SK-N-SH (cell line): Measurements from ENCODE around the gene FBXW5. TPM values are rescaled to one million over a fixed set of nuclear protein-coding genes. Genes with fewer than 3 reads are reported as not detected.

Experiments used
- CTCF ChIA-PET: fragments of 300-600, 350-600 bp; formaldehyde crosslinking; extraction: SDS; loops from one replicate; lab custom pipeline; 2021; lab: Yijun Ruan, JAX
- POLR2A ChIA-PET: fragments of 350-600 bp; sonication (Branson Sonifier 250); formaldehyde crosslinking; extraction: SDS; loops from one replicate; lab custom pipeline; 2020; ENCODE audit warnings: antibody characterized with exemption, inconsistent platforms; lab: Yijun Ruan, JAX
- DNase-seq: peaks from one replicate; pipeline ENCODE4 v3.0.0; 2012
- H2AFZ ChIP-seq: fragments of 200-600 bp; sonication (generic); 2 replicates; pipeline ENCODE4 v1.8.1; 2016; ENCODE audit warnings: antibody characterized with exemption, mild to moderate bottlenecking, low read depth
- H3F3A ChIP-seq: fragments of 200-600 bp; sonication (generic); replicated peaks from 2 replicates; pipeline ENCODE3; 2016; ENCODE audit warnings: antibody characterized with exemption, mild to moderate bottlenecking; ENCODE audit not compliant: insufficient read depth
- H3K27ac ChIP-seq, 2 experiments: fragments of 200-500 bp in 1 of 2; fragments of 200-600 bp in 1 of 2; sonication (Bioruptor generic) in 1 of 2; sonication (generic), shearing (Covaris generic) in 1 of 2; 2 replicates each; pipeline versions ENCODE4 v1.5.1 to v1.6.1; 2014 to 2016; ENCODE audit warnings: low read depth in 2 of 2, inconsistent platforms in 1 of 2, low read length in 1 of 2, mild to moderate bottlenecking in 1 of 2, mixed read lengths in 1 of 2
- H3K27me3 ChIP-seq: fragments of 200-600 bp; sonication (generic), shearing (Covaris generic); 2 replicates; pipeline ENCODE4 v1.6.1; 2016; ENCODE audit warnings: mixed run types; ENCODE audit not compliant: insufficient read depth
- H3K36me3 ChIP-seq, 2 experiments: fragments of 200-500 bp in 1 of 2; fragments of 200-600 bp in 1 of 2; sonication (Bioruptor generic) in 1 of 2; sonication (generic) in 1 of 2; replicated peaks in 1 of 2; 2 replicates each; pipeline versions ENCODE3 to v1.5.1; 2014 to 2016; ENCODE audit warnings: low read length in 1 of 2, mild to moderate bottlenecking in 1 of 2; ENCODE audit not compliant: insufficient read depth in 2 of 2, control insufficient read depth in 1 of 2
- H3K4me1 ChIP-seq, 2 experiments: fragments of 200-500 bp in 1 of 2; fragments of 200-600 bp in 1 of 2; sonication (Bioruptor generic) in 1 of 2; sonication (generic), shearing (Covaris generic) in 1 of 2; 2 replicates each; pipeline versions ENCODE4 v1.5.1 to v1.6.1; 2014 to 2016; ENCODE audit warnings: low read depth in 1 of 2, low read length in 1 of 2, mixed run types in 1 of 2; ENCODE audit not compliant: insufficient read depth in 2 of 2, control insufficient read depth in 1 of 2
- H3K4me2 ChIP-seq: fragments of 200-600 bp; sonication (generic), shearing (Covaris generic); 2 replicates; pipeline ENCODE4 v1.6.1; 2017; ENCODE audit warnings: mixed run types
- H3K4me3 ChIP-seq, 2 experiments: fragments of 200-500 bp in 1 of 2; fragments of 200-600 bp in 1 of 2; sonication (Bioruptor generic) in 1 of 2; sonication (generic), shearing (Covaris generic) in 1 of 2; 2 replicates each; pipeline versions ENCODE4 v1.5.1 to v1.8.1; 2014 to 2016; ENCODE audit warnings: low read depth in 2 of 2, inconsistent platforms in 1 of 2, low read length in 1 of 2, mild to moderate bottlenecking in 1 of 2, mixed read lengths in 1 of 2, moderate library complexity in 1 of 2
- H3K79me2 ChIP-seq: fragments of 200-600 bp; sonication (generic); 2 replicates; pipeline ENCODE4 v1.8.1; 2017; ENCODE audit warnings: mild to moderate bottlenecking; ENCODE audit not compliant: insufficient read depth
- H3K9ac ChIP-seq: fragments of 200-600 bp; sonication (generic); 2 replicates; pipeline ENCODE4 v1.6.1; 2017; ENCODE audit warnings: mixed run types
- H3K9me2 ChIP-seq: fragments of 200-600 bp; sonication (generic); 2 replicates; pipeline ENCODE4 v1.6.1; 2017; ENCODE audit warnings: mixed run types
- H3K9me3 ChIP-seq: fragments of 200-600 bp; sonication (generic); 2 replicates; pipeline ENCODE4 v1.6.1; 2017; ENCODE audit warnings: mixed run types, mild to moderate bottlenecking, moderate library complexity
- H4K20me1 ChIP-seq: fragments of 200-600 bp; sonication (generic); 2 replicates; pipeline ENCODE4 v1.6.1; 2017; ENCODE audit warnings: mild to moderate bottlenecking, mixed run types; ENCODE audit not compliant: insufficient read depth
- CHD2 ChIP-seq: fragments of 150-350 bp; IDR thresholded peaks from 2 replicates; pipeline ENCODE4 v1.6.1; 2018; ENCODE audit warnings: low read length; ENCODE audit not compliant: partially characterized antibody
- CTCF ChIP-seq: fragments of 200-600 bp; sonication (generic); IDR thresholded peaks from 2 replicates; pipeline ENCODE4 v1.6.1; 2017; ENCODE audit warnings: antibody characterized with exemption, mild to moderate bottlenecking, moderate library complexity
- ELF1 ChIP-seq: IDR thresholded peaks from 2 replicates; pipeline ENCODE4 v1.4.0; 2012
- EZH2phosphoT487 ChIP-seq: fragments of 200-600 bp; sonication (generic); IDR thresholded peaks from 2 replicates; pipeline ENCODE4 v1.6.1; 2017; ENCODE audit warnings: low read depth, mixed run types, mild to moderate bottlenecking, antibody characterized with exemption, moderate library complexity, borderline replicate concordance
- FOSL2 ChIP-seq: IDR thresholded peaks from 2 replicates; pipeline ENCODE4 v1.4.0; 2012; ENCODE audit warnings: low read depth, mild to moderate bottlenecking, moderate library complexity, borderline replicate concordance
- FOXM1 ChIP-seq: IDR thresholded peaks from 2 replicates; pipeline ENCODE4 v1.4.0; 2012; ENCODE audit warnings: low read depth, mild to moderate bottlenecking
- JUND ChIP-seq: IDR thresholded peaks from 2 replicates; pipeline ENCODE4 v1.4.0; 2012
- RCOR1 ChIP-seq: fragments of 150-350 bp; IDR thresholded peaks from 2 replicates; pipeline ENCODE4 v1.6.1; 2017; ENCODE audit warnings: antibody characterized with exemption, low read length
- RFX5 ChIP-seq: IDR thresholded peaks from 2 replicates; pipeline ENCODE4 v1.6.1; 2012; ENCODE audit warnings: mild to moderate bottlenecking, improper control_type of control experiment, low read length
- SMC3 ChIP-seq: IDR thresholded peaks from 2 replicates; pipeline ENCODE4 v1.6.1; 2012; ENCODE audit warnings: low read depth, low read length, improper control_type of control experiment
- TEAD4 ChIP-seq: IDR thresholded peaks from 2 replicates; pipeline ENCODE4 v1.4.0; 2012; ENCODE audit warnings: mild to moderate bottlenecking, borderline replicate concordance; ENCODE audit not compliant: insufficient read depth
- USF2 ChIP-seq: fragments of 150-350 bp; IDR thresholded peaks from 2 replicates; pipeline ENCODE4 v1.6.1; 2017; ENCODE audit warnings: antibody characterized with exemption, low read length, low read depth, borderline replicate concordance
- YY1 ChIP-seq: IDR thresholded peaks from 2 replicates; pipeline ENCODE4 v1.4.0; 2012; ENCODE audit warnings: low read depth, mild to moderate bottlenecking
- ZBTB33 ChIP-seq: IDR thresholded peaks from 2 replicates; pipeline ENCODE4 v1.4.0; 2012; ENCODE audit warnings: low read depth, borderline replicate concordance
- WGBS: methylation state at CpG from one replicate; pipeline ENCODE4 v1.1.6; 2017; ENCODE audit warnings: low lambda C conversion rate; 5-methylcytosine and 5-hydroxymethylcytosine counted together
- polyA plus RNA-seq, 3 experiments: library from polyadenylated mRNA; depleted of rRNA; stranded (reverse); fragments of >200 nt; gene quantifications; 2 replicates each; pipeline ENCODE4 v1.2.3, GENCODE V29; 2012
- TF ChIP-seq, protein P1 (sequence below): IDR thresholded peaks from 2 replicates; pipeline ENCODE4 v1.4.0; 2012; ENCODE audit warnings: low read depth, borderline replicate concordance

The FBXW5 gene
- polyA plus RNA-seq, 1 of the 3 experiments (the other 2 are of a cell fraction): 78.9 TPM

- H3K9me2 ChIP-seq: no peaks in the 10 kb centered on the region
- peaks cover 0 to 17% of the 10 kb centered on the region in 2 experiments; a peak in 1 of 4 replicates for H3K4me1 ChIP-seq
- CTCF ChIA-PET: no interaction called here
- H4K20me1 ChIP-seq: no peaks in the 10 kb centered on the region
- POLR2A ChIA-PET: no interaction called here
- no peak overlapping the region for H3K27ac ChIP-seq
- H3K27me3 ChIP-seq: no peaks in the 10 kb centered on the region
- WGBS: 66% methylated on average over 4 of the region's 4 CpGs
- TF ChIP-seq CHD2: no peak
- TF ChIP-seq, protein P1, sequence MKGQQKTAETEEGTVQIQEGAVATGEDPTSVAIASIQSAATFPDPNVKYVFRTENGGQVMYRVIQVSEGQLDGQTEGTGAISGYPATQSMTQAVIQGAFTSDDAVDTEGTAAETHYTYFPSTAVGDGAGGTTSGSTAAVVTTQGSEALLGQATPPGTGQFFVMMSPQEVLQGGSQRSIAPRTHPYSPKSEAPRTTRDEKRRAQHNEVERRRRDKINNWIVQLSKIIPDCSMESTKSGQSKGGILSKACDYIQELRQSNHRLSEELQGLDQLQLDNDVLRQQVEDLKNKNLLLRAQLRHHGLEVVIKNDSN: no peak
- no peak for TF ChIP-seq YY1
- no peak for TF ChIP-seq ELF1
- no peak for TF ChIP-seq JUND
- TF ChIP-seq ZBTB33: no peak
- no peak for TF ChIP-seq FOXM1
- TF ChIP-seq USF2: no peak
- no peak for TF ChIP-seq SMC3
- no peak for TF ChIP-seq TEAD4
- no peak for TF ChIP-seq FOSL2
- no peak for TF ChIP-seq RCOR1
- TF ChIP-seq CTCF: no peak
- H3K36me3 ChIP-seq: no peaks in the 10 kb centered on the region
- H3K4me2 ChIP-seq: no peak overlapping the region
- no peak overlapping the region for H3K9ac ChIP-seq
- no peak for DNase-seq
- H3F3A ChIP-seq: no peaks in the 10 kb centered on the region
- H2AFZ ChIP-seq: no peak overlapping the region
- H3K9me3 ChIP-seq: no peaks in the 10 kb centered on the region
- no peaks in the 10 kb centered on the region for H3K79me2 ChIP-seq
- H3K4me3 ChIP-seq: no peak overlapping the region
Measured at GRCh38 chr9:136956604-136957003, 12.1 kb upstream of the FBXW5 start.

GRCh38 chr9:136955943-136956335, 11.4 kb upstream of the FBXW5 start:
- Histone ChIP-seq H3F3A (no peaks in the 10 kb centered on the region), H2AFZ (no peak overlapping the region), H3K9me2 (no peaks in the 10 kb centered on the region), H3K9me3 (no peaks in the 10 kb centered on the region), H4K20me1 (no peaks in the 10 kb centered on the region), H3K27me3 (no peaks in the 10 kb centered on the region), H3K27ac (no peak overlapping the region), H3K4me3 (no peak overlapping the region), H3K4me1 (peaks cover 0 to 16% of the 10 kb centered on the region in 2 experiments; a peak in 1 of 4 replicates), H3K79me2 (no peaks in the 10 kb centered on the region), H3K4me2 (no peak overlapping the region), H3K36me3 (no peaks in the 10 kb centered on the region), H3K9ac (no peak overlapping the region)
- CTCF ChIA-PET: interaction anchor here (1.1 to 13.2 kb wide), 2 partner anchors 9 to 77 kb away, joined by 3 to 350 read pairs; partner anchors contain the start of genes ABCA2 and FUT7
- POLR2A ChIA-PET: no interaction called here
- no peak for TF ChIP-seq USF2
- TF ChIP-seq EZH2phosphoT487: no peak
- TF ChIP-seq RFX5: no peak
- DNase-seq: no peak
- 65% methylated on average over 2 of the region's 9 CpGs for WGBS
